Mesothelial cell of epicardium (in vitro differentiated cells): ENCODE measurements around the gene KRTAP5-1. TPM values are rescaled to one million over a fixed set of nuclear protein-coding genes. Genes with fewer than 3 reads are reported as not detected.

Source experiments
- DNase-seq, 2 experiments: peaks; one replicate each; pipeline ENCODE4 v3.0.0; 2021; ENCODE audit warnings: low spot score in 2 of 2; ENCODE audit not compliant: unreplicated experiment in 2 of 2
- H3K27ac Mint-ChIP-seq: 2 replicates; pipeline ENCODE4 v1.8.0; 2021; ENCODE audit warnings: mixed read lengths
- H3K27me3 Mint-ChIP-seq: 2 replicates; pipeline ENCODE4 v1.8.0; 2021; ENCODE audit warnings: low read depth, mixed read lengths
- H3K36me3 Mint-ChIP-seq: 2 replicates; pipeline ENCODE4 v1.8.0; 2021; ENCODE audit warnings: mixed read lengths
- H3K4me1 Mint-ChIP-seq: 2 replicates; pipeline ENCODE4 v1.8.0; 2021; ENCODE audit warnings: mixed read lengths
- H3K4me3 Mint-ChIP-seq: 2 replicates; pipeline ENCODE4 v1.8.0; 2021; ENCODE audit warnings: mild to moderate bottlenecking, moderate library complexity, mixed read lengths
- H3K9me3 Mint-ChIP-seq: 2 replicates; pipeline ENCODE4 v1.8.0; 2021; ENCODE audit warnings: mixed read lengths
- CTCF ChIP-seq: fragments of 200-600 bp; sonication (generic); IDR thresholded peaks from one replicate; pipeline ENCODE4 v1.5.0; 2021; ENCODE audit warnings: antibody characterized with exemption; ENCODE audit not compliant: unreplicated experiment
- total RNA-seq: library from RNA; stranded (reverse); gene quantifications from 3 replicates; pipeline ENCODE4 v1.2.1, GENCODE V29; 2021

KRTAP5-1 gene
- total RNA-seq, 1 donor from 2014 or later = not detected

GRCh38 chr11:1629326-1630185 lies 44.5 kb upstream of the KRTAP5-1 start, which contains the start of gene KRTAP5-5:
Gene KRTAP5-5 (plus strand): TSS chr11:1629775. CDS start chr11:1629841, 66 bp downstream.
- DNase-seq = no peak

GRCh38 chr11:1628506-1629325 lies 43.6 kb upstream of the KRTAP5-1 start:
- DNase-seq = peak; percentile 53 to 82
- no peak overlapping the region for H3K27ac Mint-ChIP-seq
- H3K36me3 Mint-ChIP-seq = no peaks in the 10 kb centered on the region
- H3K9me3 Mint-ChIP-seq = no peaks in the 10 kb centered on the region
- H3K4me3 Mint-ChIP-seq = no peak overlapping the region
- peaks cover 12% of the 10 kb centered on the region for H3K4me1 Mint-ChIP-seq
- TF ChIP-seq CTCF = peak; percentile 93
- H3K27me3 Mint-ChIP-seq = peaks cover 75% of the 10 kb centered on the region

More at GRCh38 chr11:1629326-1630185, 44.5 kb upstream of the KRTAP5-1 start, which contains the start of gene KRTAP5-5:
- Mint-ChIP-seq H3K27ac (no peak within 1 kb of the TSS), H3K4me3 (no peak within 1 kb of the TSS), H3K36me3 (no peaks in the 10 kb centered on the region), H3K9me3 (no peaks in the 10 kb centered on the region), H3K27me3 (peaks cover 78% of the 10 kb centered on the region), H3K4me1 (peaks cover 12% of the 10 kb centered on the region)
- TF ChIP-seq CTCF = no peak

GRCh38 chr11:1625541-1625940 lies 40.5 kb upstream of the KRTAP5-1 start:
- no peaks in the 10 kb centered on the region for H3K36me3 Mint-ChIP-seq
- no peaks in the 10 kb centered on the region for H3K9me3 Mint-ChIP-seq
- no peak overlapping the region for H3K4me3 Mint-ChIP-seq
- no peak overlapping the region for H3K27ac Mint-ChIP-seq
- peaks cover 57% of the 10 kb centered on the region for H3K27me3 Mint-ChIP-seq
- DNase-seq = no peak
- no peak for TF ChIP-seq CTCF
- peaks cover 8% of the 10 kb centered on the region for H3K4me1 Mint-ChIP-seq

- no peak for DNase-seq
- Mint-ChIP-seq H3K27me3 (peaks cover 54% of the 10 kb centered on the region), H3K4me3 (no peak overlapping the region), H3K36me3 (no peaks in the 10 kb centered on the region), H3K9me3 (no peaks in the 10 kb centered on the region), H3K27ac (no peak overlapping the region), H3K4me1 (peaks cover 7% of the 10 kb centered on the region)
- no peak for TF ChIP-seq CTCF
Observed at GRCh38 chr11:1624621-1625020, 39.5 kb upstream of the KRTAP5-1 start.

GRCh38 chr11:1623716-1624115 lies 38.6 kb upstream of the KRTAP5-1 start:
- Mint-ChIP-seq H3K27ac (no peak overlapping the region), H3K27me3 (peaks cover 51% of the 10 kb centered on the region), H3K4me3 (no peak overlapping the region), H3K9me3 (no peaks in the 10 kb centered on the region), H3K4me1 (peaks cover 7% of the 10 kb centered on the region), H3K36me3 (no peaks in the 10 kb centered on the region)
- no peak for TF ChIP-seq CTCF
- no peak for DNase-seq
